Neural crest cell (in vitro differentiated cells): ENCODE data around the gene PRELID3B. TPM values are rescaled to one million over a fixed set of nuclear protein-coding genes. Genes with fewer than 3 reads are reported as not detected.
A peak's percentile ranks its signal among the peaks of the same experiment; 100 is the strongest.

Source experiments
- DNase-seq: peaks from one replicate; pipeline ENCODE4 v3.0.0; 2021; ENCODE audit warnings: low read depth, mixed read lengths, low spot score
- H3K27ac Mint-ChIP-seq: one replicate; pipeline ENCODE4 v1.8.0; 2021; ENCODE audit warnings: mild to moderate bottlenecking, mixed read lengths; ENCODE audit not compliant: unreplicated experiment
- H3K27me3 Mint-ChIP-seq: 2 replicates; pipeline ENCODE4 v1.8.0; 2021; ENCODE audit warnings: low read depth, mild to moderate bottlenecking, mixed read lengths
- H3K36me3 Mint-ChIP-seq: 2 replicates; pipeline ENCODE4 v1.8.0; 2021; ENCODE audit warnings: low read depth, mild to moderate bottlenecking, mixed read lengths
- H3K4me1 Mint-ChIP-seq: 2 replicates; pipeline ENCODE4 v1.8.0; 2021; ENCODE audit warnings: mixed read lengths
- H3K4me3 Mint-ChIP-seq: one replicate; pipeline ENCODE4 v1.8.0; 2021; ENCODE audit warnings: mild to moderate bottlenecking, mixed read lengths
- H3K9me3 Mint-ChIP-seq: 2 replicates; pipeline ENCODE4 v1.8.0; 2021; ENCODE audit warnings: mixed read lengths
- total RNA-seq: library from RNA; stranded (reverse); gene quantifications from 2 replicates; pipeline ENCODE4 v1.2.1, GENCODE V29; 2021
- TF ChIP-seq, protein P1 (sequence below): fragments of 200-600 bp; sonication (generic); conservative IDR thresholded peaks from 2 replicates; pipeline ENCODE4 v1.5.0; 2021; ENCODE audit warnings: antibody characterized with exemption, mild to moderate bottlenecking

Gene PRELID3B
- total RNA-seq, 1 donor from 2014 or later = 45.3 TPM

DNA sequence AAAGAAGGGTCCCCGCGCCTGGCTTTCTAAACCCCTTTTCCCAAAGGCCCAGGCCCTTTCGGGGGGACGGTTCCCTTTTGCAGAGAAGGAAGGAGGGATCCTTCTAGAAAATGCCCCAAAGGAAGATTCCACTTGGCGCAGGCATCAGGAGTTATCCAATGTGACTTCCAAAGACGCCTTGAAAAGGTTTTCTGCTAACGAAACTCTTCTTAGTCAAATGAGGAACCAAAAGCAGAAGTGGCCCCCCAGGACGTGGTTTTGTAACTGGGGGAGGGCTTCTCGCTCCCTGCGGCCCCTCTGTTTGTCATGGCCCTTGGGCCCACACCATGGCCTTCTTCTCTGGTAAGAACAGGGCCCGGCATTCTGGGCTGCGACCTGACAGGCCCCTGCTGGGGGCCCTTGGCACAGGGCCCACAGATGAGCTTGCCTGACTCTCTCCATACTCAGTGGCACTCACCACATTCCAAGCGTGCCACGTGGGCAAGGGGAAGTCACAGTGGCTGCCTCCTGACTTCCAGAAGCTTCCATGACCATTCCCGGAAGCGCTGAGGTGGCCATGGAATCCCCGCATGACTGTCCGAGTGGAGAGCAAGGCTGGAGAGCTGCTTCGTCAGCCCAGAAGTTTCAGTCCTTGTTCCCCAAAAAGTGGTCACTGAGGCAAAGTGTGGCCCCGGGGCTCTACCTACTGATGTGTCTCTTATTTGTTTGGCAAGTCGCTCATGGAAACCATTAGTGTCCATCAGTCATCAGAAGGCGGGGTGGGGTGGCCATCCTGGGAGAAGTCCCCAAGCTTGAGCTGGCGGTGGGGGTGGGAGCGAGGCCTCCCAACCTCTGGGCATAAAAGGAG, 34.7 kb downstream of the PRELID3B start:
- Mint-ChIP-seq H3K27ac (no peak overlapping the region), H3K36me3 (no peaks in the 10 kb centered on the region), H3K9me3 (no peaks in the 10 kb centered on the region), H3K4me1 (peaks cover 41% of the 10 kb centered on the region), H3K4me3 (peak overlapping the region; percentile 68), H3K27me3 (no peaks in the 10 kb centered on the region)
- TF ChIP-seq, protein P1, sequence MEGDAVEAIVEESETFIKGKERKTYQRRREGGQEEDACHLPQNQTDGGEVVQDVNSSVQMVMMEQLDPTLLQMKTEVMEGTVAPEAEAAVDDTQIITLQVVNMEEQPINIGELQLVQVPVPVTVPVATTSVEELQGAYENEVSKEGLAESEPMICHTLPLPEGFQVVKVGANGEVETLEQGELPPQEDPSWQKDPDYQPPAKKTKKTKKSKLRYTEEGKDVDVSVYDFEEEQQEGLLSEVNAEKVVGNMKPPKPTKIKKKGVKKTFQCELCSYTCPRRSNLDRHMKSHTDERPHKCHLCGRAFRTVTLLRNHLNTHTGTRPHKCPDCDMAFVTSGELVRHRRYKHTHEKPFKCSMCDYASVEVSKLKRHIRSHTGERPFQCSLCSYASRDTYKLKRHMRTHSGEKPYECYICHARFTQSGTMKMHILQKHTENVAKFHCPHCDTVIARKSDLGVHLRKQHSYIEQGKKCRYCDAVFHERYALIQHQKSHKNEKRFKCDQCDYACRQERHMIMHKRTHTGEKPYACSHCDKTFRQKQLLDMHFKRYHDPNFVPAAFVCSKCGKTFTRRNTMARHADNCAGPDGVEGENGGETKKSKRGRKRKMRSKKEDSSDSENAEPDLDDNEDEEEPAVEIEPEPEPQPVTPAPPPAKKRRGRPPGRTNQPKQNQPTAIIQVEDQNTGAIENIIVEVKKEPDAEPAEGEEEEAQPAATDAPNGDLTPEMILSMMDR = no peak
- DNase-seq = no peak

DNA sequence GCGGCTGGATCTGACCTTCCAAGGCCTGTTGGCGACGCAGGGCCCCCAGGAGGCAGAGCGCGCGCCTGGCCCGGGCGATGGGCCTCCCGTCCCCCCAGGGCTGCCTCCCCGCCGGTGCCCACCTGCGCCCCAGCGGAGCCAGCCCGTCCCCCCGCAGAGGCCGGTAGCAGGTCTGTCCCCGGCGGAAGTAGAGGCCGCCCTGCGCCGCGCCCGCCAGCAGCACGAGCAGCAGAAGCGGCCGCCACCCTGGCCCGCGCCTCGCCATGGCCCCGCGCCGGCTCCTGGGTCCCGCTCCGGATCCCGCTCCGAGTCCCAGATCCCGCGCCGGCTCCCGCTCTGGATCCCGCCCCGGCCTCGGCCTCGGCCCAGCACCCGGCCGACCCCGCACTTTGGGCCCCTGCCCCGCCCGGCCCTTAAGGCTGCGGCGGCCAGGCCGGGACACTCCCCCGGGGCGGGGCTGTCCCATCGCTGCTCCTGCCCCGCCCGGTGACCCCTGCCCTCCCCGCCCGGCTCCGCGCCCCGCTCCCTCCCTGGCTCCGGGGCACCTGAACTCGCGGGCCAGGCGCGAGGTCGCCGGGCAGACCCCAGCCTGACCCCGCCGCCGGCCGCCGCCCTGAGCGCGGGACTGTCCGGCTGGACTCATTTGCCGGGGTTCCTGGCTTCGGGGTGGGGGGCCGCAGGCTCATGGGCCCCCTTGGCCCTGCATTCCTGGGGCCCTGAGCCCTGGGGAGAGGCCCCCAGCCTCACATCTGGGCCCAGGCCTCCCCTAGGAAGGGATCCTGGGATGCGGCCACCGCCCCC, 35.5 kb downstream of the PRELID3B start, which contains the start of gene CTSZ:
Gene CTSZ (minus strand): TSS at position 391 of the 801 bp plus-strand sequence. CDS start 126 bp downstream, at position 265.
- Mint-ChIP-seq H3K27ac (no peak within 1 kb of the TSS), H3K4me3 (peak within 1 kb of the TSS; percentile 68)

DNA sequence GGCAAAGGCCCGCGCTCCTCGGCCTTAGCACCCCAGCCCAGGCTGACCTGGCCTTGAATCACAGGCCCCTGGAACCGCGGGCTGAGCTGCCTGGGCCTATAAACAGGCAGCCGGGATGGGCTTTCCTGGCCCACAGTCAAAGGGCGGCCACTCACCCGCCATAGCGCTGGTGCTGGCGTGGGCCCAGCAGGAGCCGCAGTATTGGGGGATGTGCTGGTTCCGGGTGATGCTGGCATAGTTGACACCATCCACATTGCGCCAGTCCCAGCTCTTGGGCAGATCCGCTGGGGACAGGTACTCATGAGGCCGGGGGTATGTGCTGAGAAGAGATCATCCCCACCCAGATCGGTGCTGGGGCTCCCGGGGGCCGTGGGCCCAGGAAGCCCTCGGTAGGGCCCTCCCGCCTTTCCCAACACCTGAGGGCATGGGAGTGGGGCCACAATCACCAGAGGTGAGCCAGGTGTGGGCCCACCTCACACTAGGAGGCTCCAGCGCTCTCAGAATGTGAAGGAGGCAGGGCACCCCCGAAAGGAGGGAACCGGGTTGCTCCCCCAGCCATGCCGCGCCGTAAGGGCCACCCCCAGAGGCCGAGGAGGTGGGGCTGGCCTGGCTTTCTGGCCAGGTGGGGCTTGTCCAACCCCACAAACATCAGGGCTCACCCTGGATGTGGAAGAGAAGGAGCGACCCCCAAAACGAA, 36.3 kb downstream of the PRELID3B start:
- DNase-seq = no peak
- Mint-ChIP-seq H3K9me3 (no peaks in the 10 kb centered on the region), H3K4me1 (peaks cover 46% of the 10 kb centered on the region)

More for the DNA sequence above, 35.5 kb downstream of the PRELID3B start, which contains the start of gene CTSZ:
- no peaks in the 10 kb centered on the region for H3K27me3 Mint-ChIP-seq
- H3K9me3 Mint-ChIP-seq = no peaks in the 10 kb centered on the region
- H3K36me3 Mint-ChIP-seq = no peaks in the 10 kb centered on the region
- peaks cover 49% of the 10 kb centered on the region for H3K4me1 Mint-ChIP-seq
- TF ChIP-seq, protein P1 = no peak
- DNase-seq = no peak

DNA sequence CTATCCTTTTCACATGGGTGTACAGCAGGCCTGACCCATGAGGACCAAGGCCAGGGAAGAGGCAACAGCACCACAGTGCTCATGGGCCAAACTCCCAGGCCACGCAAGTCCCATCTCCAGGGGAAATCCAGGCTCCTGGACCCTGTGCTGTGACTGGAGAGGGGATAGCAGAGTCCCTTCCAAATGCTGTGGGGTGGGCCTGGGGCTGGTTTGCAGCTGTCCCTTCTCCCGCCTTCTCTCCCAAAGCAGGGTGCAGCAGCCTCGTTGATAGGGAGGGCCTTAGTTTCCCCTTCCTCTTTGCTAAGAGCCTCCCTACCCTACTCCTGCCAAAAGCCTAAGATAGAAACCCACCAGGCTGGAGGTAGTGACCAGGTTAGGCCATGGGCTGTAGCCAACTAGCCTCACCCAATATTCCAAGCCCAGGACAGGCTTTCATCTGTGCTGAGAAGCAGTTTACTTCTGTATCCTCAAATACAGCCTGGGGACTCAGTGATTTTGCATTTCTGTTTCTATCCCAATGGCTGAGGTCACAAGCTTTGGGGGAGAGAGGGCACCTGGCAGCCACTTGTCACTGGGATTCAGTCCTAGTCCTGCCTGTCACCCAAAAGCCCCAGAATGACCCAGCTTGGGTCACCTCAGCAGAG, 36.9 kb downstream of the PRELID3B start:
- TF ChIP-seq, protein P1 = no peak
- Mint-ChIP-seq H3K4me1 (peaks cover 39% of the 10 kb centered on the region), H3K27ac (peak overlapping the region; percentile 57), H3K4me3 (peak overlapping the region; percentile 68), H3K36me3 (no peaks in the 10 kb centered on the region), H3K27me3 (no peaks in the 10 kb centered on the region), H3K9me3 (no peaks in the 10 kb centered on the region)
- DNase-seq = no peak

More for the DNA sequence above, 36.3 kb downstream of the PRELID3B start:
- TF ChIP-seq, protein P1 = no peak
- Mint-ChIP-seq H3K27me3 (no peaks in the 10 kb centered on the region), H3K36me3 (no peaks in the 10 kb centered on the region), H3K27ac (no peak overlapping the region), H3K4me3 (peak overlapping the region; percentile 68)
